ACC112 (cell line): Measurements from ENCODE around the gene APLNR.

Source experiments
- H2AFZ ChIP-seq: fragments of 200-600 bp; sonication (generic); one replicate; pipeline ENCODE4 v1.6.0; 2017; ENCODE audit warnings: antibody characterized with exemption, low read length; ENCODE audit not compliant: unreplicated experiment
- H3K27ac ChIP-seq: fragments of 200-600 bp; sonication (generic); 2 replicates; pipeline ENCODE4 v1.5.1; 2014; ENCODE audit warnings: low read depth, mild to moderate bottlenecking, antibody characterized with exemption, low read length, moderate library complexity
- H3K27me3 ChIP-seq: fragments of 200-600 bp; sonication (generic); 2 replicates; pipeline ENCODE4 v1.6.1; 2014; ENCODE audit warnings: mild to moderate bottlenecking, antibody characterized with exemption, low read length, moderate library complexity, mixed read lengths; ENCODE audit not compliant: insufficient read depth
- H3K36me3 ChIP-seq: fragments of 200-600 bp; sonication (generic); 2 replicates; pipeline ENCODE4 v1.6.1; 2016; ENCODE audit warnings: mild to moderate bottlenecking, antibody characterized with exemption, low read length, moderate library complexity, mixed read lengths; ENCODE audit not compliant: insufficient read depth
- H3K4me1 ChIP-seq: fragments of 200-600 bp; sonication (generic); one replicate; pipeline ENCODE4 v1.6.1; 2016; ENCODE audit warnings: low read length, mixed read lengths; ENCODE audit not compliant: insufficient read depth, unreplicated experiment, control insufficient read depth
- H3K4me3 ChIP-seq: fragments of 200-600 bp; sonication (generic); 2 replicates; pipeline ENCODE4 v1.5.1; 2014; ENCODE audit warnings: mild to moderate bottlenecking, low read depth, low read length
- H3K79me2 ChIP-seq: fragments of 200-600 bp; sonication (generic); one replicate; pipeline ENCODE4 v1.6.0; 2016; ENCODE audit warnings: low read length; ENCODE audit not compliant: control insufficient read depth, unreplicated experiment, insufficient read depth

The APLNR gene

DNA sequence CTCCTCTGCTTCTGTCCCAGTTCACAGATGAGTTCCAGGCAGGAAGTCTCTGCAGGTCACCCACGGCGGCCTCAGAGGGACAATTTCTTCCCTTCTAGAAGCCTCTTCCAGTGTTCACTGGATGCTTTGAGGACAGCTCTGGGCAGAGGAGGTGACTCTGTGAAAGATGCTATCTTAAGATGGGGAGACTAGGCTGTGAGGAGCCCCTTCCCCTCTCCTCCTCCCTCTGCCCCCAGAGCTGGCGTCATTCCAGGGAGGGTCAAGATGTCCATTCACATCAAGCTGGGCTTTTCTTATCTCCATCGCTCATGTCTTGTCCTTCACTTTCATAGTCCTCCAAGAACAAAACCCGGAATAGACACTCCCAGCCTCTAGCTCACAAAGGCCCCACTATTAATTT, 3.3 kb downstream of the APLNR start:
- Histone ChIP-seq H3K4me1 (no peaks in the 10 kb centered on the region), H2AFZ (no peak overlapping the region), H3K36me3 (no peaks in the 10 kb centered on the region), H3K4me3 (no peak overlapping the region), H3K27ac (no peak overlapping the region), H3K27me3 (peaks cover 100% of the 10 kb centered on the region), H3K79me2 (no peaks in the 10 kb centered on the region)

GRCh38 chr11:57231539-57232253, 5.4 kb downstream of the APLNR start:
- Histone ChIP-seq H3K4me3 (no peak overlapping the region), H3K36me3 (no peaks in the 10 kb centered on the region), H3K27me3 (peaks cover 94% of the 10 kb centered on the region), H2AFZ (no peak overlapping the region), H3K27ac (no peak overlapping the region), H3K79me2 (no peaks in the 10 kb centered on the region), H3K4me1 (no peaks in the 10 kb centered on the region)

DNA sequence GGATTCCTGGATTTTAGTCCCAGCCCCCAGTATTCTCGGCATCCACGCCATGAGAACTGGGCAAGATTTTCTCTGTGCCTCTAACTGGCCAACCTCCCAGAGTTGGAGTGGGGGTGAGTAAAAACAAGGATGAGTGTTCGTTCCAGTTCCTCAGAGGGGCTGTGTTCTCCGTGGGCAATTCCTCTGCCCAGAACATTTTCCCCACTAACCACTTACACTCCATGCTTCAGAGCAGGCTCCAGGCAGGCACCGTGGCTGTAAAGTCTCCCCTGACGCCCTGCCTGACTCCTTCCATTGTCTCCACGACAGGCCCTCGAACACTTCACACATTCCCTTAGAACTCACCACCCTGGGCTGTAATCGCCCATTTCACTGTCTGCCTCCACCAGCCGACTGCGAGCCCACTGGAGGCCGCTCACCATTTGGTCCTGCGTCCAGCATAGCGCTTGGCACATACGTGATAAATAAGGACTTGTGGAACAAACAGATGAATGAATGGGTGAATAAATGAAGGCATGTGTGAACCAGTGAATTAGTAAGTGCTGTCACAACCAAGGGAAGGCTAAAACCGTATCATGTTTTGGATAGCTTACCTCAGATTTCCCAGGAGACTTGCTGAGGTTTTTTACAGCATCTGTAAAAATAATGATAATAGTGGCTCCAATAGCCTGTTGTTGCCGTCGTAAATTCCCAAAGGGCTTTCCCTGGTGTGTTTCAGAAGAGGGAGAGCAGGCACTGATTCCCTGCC, 6.1 kb downstream of the APLNR start:
- H3K27ac ChIP-seq, result no peak overlapping the region
- no peak overlapping the region for H2AFZ ChIP-seq
- peaks cover 86% of the 10 kb centered on the region for H3K27me3 ChIP-seq
- no peaks in the 10 kb centered on the region for H3K79me2 ChIP-seq
- H3K36me3 ChIP-seq, result no peaks in the 10 kb centered on the region
- H3K4me1 ChIP-seq, result no peaks in the 10 kb centered on the region
- no peak overlapping the region for H3K4me3 ChIP-seq

- Histone ChIP-seq H3K79me2 (no peaks in the 10 kb centered on the region), H2AFZ (no peak overlapping the region), H3K27ac (no peak overlapping the region), H3K36me3 (no peaks in the 10 kb centered on the region), H3K4me1 (no peaks in the 10 kb centered on the region), H3K4me3 (no peak overlapping the region), H3K27me3 (peaks cover 83% of the 10 kb centered on the region)
These were observed 6.7 kb downstream of the APLNR start for GRCh38 chr11:57230316-57230715.

DNA sequence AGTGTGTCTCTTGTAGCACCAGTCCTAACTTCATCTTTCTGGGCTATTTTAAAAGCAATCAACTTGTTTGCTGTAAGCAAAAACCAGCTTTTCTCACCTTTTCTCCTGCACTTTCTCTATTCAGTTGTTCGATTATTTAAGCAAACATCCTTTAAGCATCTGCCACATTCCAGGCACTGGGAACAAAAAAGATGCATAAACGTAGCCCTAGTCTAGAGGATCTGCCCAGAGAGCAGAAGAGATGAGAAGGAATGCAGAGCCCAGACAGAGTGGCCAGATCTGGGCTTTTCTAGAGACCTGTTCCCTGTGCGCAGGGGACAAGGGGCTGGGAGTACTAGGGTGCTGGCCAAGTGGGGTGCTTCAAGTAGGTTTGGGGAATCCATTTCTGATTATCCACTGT, 8.4 kb downstream of the APLNR start:
- H3K4me1 ChIP-seq, result peaks cover 6% of the 10 kb centered on the region
- no peaks in the 10 kb centered on the region for H3K79me2 ChIP-seq
- no peak overlapping the region for H3K4me3 ChIP-seq
- H3K36me3 ChIP-seq, result no peaks in the 10 kb centered on the region
- H2AFZ ChIP-seq, result no peak overlapping the region
- no peak overlapping the region for H3K27ac ChIP-seq
- H3K27me3 ChIP-seq, result peaks cover 66% of the 10 kb centered on the region

DNA sequence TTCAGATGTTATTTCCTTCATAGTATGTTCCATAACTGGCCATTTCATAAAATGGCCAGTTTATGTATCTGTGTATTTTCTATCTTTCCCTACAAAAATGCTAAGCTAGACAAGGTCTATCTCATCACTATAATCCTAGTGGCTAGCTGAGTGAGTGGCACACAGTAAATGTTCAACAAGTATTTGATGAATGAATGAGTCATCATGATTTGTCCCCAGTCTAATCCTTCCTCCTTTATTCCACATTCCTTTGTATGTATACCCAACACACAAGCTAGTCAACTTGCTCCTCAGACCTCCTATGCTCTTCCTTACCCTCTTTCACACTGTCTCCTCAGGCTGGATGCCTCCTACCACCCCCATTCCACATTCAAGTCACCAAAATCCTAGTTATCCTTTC, 12.5 kb downstream of the APLNR start:
- no peak overlapping the region for H3K27ac ChIP-seq
- no peak overlapping the region for H3K4me3 ChIP-seq
- no peaks in the 10 kb centered on the region for H3K36me3 ChIP-seq
- H3K4me1 ChIP-seq, result peaks cover 11% of the 10 kb centered on the region
- peaks cover 26% of the 10 kb centered on the region for H3K27me3 ChIP-seq
- no peaks in the 10 kb centered on the region for H3K79me2 ChIP-seq
- H2AFZ ChIP-seq, result no peak overlapping the region

DNA sequence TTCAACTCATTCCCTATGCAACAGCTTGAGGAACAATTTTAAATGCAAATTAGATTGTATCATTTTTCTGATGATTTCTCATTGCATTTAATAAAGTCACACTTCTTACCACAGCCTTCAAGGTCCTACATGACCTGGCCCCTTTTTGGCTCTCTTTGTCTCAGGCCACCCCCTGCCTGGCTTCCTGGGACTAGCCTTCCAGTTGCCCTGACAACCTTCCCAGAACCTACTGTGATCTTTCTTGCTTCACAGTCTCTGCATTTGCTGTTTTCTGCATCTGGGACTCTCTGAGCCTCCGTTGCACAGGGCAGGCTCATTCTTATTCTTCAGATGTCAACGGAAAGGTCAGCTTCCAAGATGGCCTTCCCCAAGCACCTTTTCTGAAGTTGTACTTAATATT, 12.9 kb downstream of the APLNR start:
- Histone ChIP-seq H3K79me2 (no peaks in the 10 kb centered on the region), H2AFZ (no peak overlapping the region), H3K36me3 (no peaks in the 10 kb centered on the region), H3K27ac (no peak overlapping the region), H3K4me1 (peaks cover 11% of the 10 kb centered on the region), H3K4me3 (no peak overlapping the region), H3K27me3 (peaks cover 22% of the 10 kb centered on the region)

- no peaks in the 10 kb centered on the region for H3K79me2 ChIP-seq
- H3K4me3 ChIP-seq, result no peak overlapping the region
- H3K36me3 ChIP-seq, result no peaks in the 10 kb centered on the region
- peaks cover 16% of the 10 kb centered on the region for H3K27me3 ChIP-seq
- no peak overlapping the region for H3K27ac ChIP-seq
- H3K4me1 ChIP-seq, result peaks cover 11% of the 10 kb centered on the region
- H2AFZ ChIP-seq, result no peak overlapping the region
These were observed 13.4 kb downstream of the APLNR start for GRCh38 chr11:57223601-57224000.

- Histone ChIP-seq H3K4me1 (peaks cover 11% of the 10 kb centered on the region), H3K27me3 (0 out of 2 replicates have a peak, but pooled peaks cover 4% of the 10 kb centered on the region), H3K79me2 (no peaks in the 10 kb centered on the region), H3K4me3 (no peak overlapping the region), H2AFZ (no peak overlapping the region), H3K27ac (no peak overlapping the region), H3K36me3 (no peaks in the 10 kb centered on the region)
These were observed 14.8 kb downstream of the APLNR start for GRCh38 chr11:57222239-57222638.

GRCh38 chr11:57219021-57219627, 17.9 kb downstream of the APLNR start:
- Histone ChIP-seq H3K4me3 (no peak overlapping the region), H3K27ac (no peak overlapping the region), H2AFZ (no peak overlapping the region), H3K36me3 (no peaks in the 10 kb centered on the region), H3K79me2 (no peaks in the 10 kb centered on the region), H3K27me3 (no peaks in the 10 kb centered on the region), H3K4me1 (peaks cover 12% of the 10 kb centered on the region)

DNA sequence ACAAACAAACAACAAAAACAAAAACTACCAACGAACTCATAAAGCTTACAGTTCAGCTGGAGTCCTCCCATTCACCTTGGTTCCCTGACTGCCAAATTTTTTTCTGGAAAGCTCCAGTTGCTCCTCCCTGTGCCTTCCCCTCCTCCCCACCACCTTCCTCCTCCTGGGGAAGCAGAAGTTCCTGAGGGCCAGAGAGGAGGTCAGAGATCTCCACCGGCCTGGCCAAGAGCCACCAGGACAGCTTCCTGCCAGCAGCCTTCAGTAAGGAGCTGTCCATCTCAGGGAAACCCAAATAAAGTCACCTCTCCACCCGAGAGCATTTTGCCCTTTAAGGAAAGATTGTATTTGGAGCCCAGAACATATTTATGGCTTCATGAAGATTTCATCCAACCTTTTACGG, 20.0 kb downstream of the APLNR start:
- Histone ChIP-seq H3K27ac (no peak overlapping the region), H3K36me3 (no peaks in the 10 kb centered on the region), H3K4me1 (peaks cover 13% of the 10 kb centered on the region), H2AFZ (no peak overlapping the region), H3K27me3 (no peaks in the 10 kb centered on the region), H3K79me2 (no peaks in the 10 kb centered on the region), H3K4me3 (no peak overlapping the region)
